RWPE1 (cell line): ENCODE results near the gene TARP.
"Not testable (repeated sequence)": the region's sequence is repeated elsewhere in the genome, so short reads cannot be mapped to it uniquely, and the experiment has no call there.

Experiments
- CTCF ChIA-PET: fragments of 350-600 bp; sonication (Branson Sonifier 250); formaldehyde crosslinking; extraction: SDS; loops from one replicate; lab custom pipeline; 2021; lab: Yijun Ruan, JAX
- POLR2A ChIA-PET: fragments of 400-600 bp; formaldehyde crosslinking; extraction: SDS; loops from one replicate; lab custom pipeline; 2020; ENCODE audit warnings: antibody characterized with exemption; ENCODE audit not compliant: low non-redundant PET; lab: Yijun Ruan, JAX
- DNase-seq: peaks from one replicate; pipeline ENCODE4 v3.0.0; 2012; ENCODE audit warnings: low spot score
- H3K27ac ChIP-seq: fragments of 450-650 bp; 2 replicates; pipeline ENCODE4 v1.5.1; 2017
- TF ChIP-seq, protein P1 (sequence below): fragments of 450-650 bp; conservative IDR thresholded peaks from 2 replicates; pipeline ENCODE4 v1.5.1; 2017; ENCODE audit warnings: low read depth, mild to moderate bottlenecking

TARP gene

GRCh38 chr7:38257350-38257677, 16.1 kb downstream of the TARP start:
- ChIA-PET POLR2A (no interaction called here), CTCF (interaction anchor here (0.7 kb wide), 2 partner anchors 148 to 999 kb away, joined by 3 to 5 read pairs; no protein-coding TSS in a partner anchor)
- TF ChIP-seq, protein P1, sequence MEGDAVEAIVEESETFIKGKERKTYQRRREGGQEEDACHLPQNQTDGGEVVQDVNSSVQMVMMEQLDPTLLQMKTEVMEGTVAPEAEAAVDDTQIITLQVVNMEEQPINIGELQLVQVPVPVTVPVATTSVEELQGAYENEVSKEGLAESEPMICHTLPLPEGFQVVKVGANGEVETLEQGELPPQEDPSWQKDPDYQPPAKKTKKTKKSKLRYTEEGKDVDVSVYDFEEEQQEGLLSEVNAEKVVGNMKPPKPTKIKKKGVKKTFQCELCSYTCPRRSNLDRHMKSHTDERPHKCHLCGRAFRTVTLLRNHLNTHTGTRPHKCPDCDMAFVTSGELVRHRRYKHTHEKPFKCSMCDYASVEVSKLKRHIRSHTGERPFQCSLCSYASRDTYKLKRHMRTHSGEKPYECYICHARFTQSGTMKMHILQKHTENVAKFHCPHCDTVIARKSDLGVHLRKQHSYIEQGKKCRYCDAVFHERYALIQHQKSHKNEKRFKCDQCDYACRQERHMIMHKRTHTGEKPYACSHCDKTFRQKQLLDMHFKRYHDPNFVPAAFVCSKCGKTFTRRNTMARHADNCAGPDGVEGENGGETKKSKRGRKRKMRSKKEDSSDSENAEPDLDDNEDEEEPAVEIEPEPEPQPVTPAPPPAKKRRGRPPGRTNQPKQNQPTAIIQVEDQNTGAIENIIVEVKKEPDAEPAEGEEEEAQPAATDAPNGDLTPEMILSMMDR: no peak
- no peak overlapping the region for H3K27ac ChIP-seq
- no peak for DNase-seq

GRCh38 chr7:38249849-38250248, 23.6 kb downstream of the TARP start:
- H3K27ac ChIP-seq, CTCF ChIA-PET, DNase-seq, POLR2A ChIA-PET: not testable (repeated sequence)

- ChIA-PET POLR2A (no interaction called here), CTCF (interaction anchor here (0.7 kb wide), 1 partner anchor 26 kb away, joined by 4 read pairs; no protein-coding TSS in a partner anchor)
- H3K27ac ChIP-seq: no peak overlapping the region
- TF ChIP-seq, protein P1: no peak
- DNase-seq: no peak
These were observed 25.3 kb downstream of the TARP start for GRCh38 chr7:38248069-38248567.

- ChIA-PET CTCF (no interaction called here), POLR2A (no interaction called here)
- DNase-seq: no peak
- no peak overlapping the region for H3K27ac ChIP-seq
- TF ChIP-seq, protein P1: no peak
These were observed 27.9 kb downstream of the TARP start for GRCh38 chr7:38245409-38245977.

DNA sequence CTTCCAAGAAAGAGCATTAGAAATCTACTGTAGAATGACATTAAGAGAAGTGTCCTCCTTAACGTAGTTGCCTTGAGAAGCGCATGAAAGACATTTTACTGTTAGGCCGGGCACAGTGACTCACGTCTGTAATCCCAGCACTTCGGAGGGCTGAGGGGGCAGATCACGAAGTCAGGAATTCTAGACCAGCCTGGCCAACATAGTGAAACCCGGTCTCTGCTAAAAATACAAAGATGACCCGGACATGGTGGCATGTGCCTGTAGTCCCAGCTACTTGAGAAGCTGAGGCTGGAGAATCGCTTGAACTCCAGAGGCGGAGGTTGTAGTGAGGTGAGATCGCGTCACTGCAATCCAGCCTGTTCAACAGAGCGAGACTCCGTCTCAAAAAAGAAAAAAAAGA, 28.9 kb downstream of the TARP start:
- H3K27ac ChIP-seq: no peak overlapping the region
- CTCF ChIA-PET: no interaction called here
- TF ChIP-seq, protein P1: no peak
- POLR2A ChIA-PET: no interaction called here
- no peak for DNase-seq

DNA sequence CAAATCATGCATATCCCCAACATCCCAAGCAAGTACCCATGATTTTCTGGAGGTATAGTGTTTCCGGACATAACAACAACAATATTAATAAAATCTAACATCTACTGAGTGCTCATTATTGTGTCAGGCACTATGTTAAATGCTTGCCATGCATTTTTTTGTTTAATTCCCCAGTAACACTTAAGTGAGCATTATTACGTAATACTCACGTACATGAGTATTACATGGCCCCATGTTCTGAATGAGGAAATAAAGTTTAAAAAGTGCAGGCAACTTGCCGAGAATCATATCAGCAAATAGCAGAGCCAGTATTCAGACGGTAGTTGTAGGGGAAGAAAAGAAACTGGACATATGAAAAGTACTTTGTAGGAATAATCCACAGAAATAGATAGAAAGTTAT, 30.1 kb downstream of the TARP start:
- POLR2A ChIA-PET, DNase-seq, H3K27ac ChIP-seq, CTCF ChIA-PET: not testable (repeated sequence)

DNA sequence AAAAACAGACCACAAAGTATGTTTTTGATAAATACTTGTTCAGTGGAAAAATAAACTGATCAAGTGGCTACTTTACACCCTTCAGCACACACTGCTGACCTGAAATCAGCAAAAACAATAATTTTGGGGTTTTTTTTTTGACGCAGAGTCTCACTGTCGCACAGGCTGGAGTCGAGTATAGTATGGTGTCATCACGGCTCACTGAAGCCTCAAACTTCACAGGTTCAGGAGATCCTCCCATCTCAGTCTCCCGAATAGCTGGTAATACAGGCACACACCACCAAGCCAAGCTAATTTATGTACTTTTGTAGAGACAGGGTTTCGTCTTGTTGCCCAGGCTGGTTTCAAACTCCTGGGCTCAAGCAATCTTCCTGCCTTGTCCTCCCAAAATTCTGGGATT, 30.6 kb downstream of the TARP start:
- no peak for DNase-seq
- CTCF ChIA-PET: no interaction called here
- no peak overlapping the region for H3K27ac ChIP-seq
- TF ChIP-seq, protein P1: no peak
- POLR2A ChIA-PET: no interaction called here
